HG02763 (cell line): ENCODE results near the gene KAZN.

Experiments
- ATAC-seq: cut with Tn5 transposase; IDR thresholded peaks from one replicate; pipeline ENCODE4 v1.9.1; 2021; ENCODE audit warnings: mild to moderate bottlenecking, moderate library complexity; ENCODE audit not compliant: unreplicated experiment

Gene KAZN

DNA sequence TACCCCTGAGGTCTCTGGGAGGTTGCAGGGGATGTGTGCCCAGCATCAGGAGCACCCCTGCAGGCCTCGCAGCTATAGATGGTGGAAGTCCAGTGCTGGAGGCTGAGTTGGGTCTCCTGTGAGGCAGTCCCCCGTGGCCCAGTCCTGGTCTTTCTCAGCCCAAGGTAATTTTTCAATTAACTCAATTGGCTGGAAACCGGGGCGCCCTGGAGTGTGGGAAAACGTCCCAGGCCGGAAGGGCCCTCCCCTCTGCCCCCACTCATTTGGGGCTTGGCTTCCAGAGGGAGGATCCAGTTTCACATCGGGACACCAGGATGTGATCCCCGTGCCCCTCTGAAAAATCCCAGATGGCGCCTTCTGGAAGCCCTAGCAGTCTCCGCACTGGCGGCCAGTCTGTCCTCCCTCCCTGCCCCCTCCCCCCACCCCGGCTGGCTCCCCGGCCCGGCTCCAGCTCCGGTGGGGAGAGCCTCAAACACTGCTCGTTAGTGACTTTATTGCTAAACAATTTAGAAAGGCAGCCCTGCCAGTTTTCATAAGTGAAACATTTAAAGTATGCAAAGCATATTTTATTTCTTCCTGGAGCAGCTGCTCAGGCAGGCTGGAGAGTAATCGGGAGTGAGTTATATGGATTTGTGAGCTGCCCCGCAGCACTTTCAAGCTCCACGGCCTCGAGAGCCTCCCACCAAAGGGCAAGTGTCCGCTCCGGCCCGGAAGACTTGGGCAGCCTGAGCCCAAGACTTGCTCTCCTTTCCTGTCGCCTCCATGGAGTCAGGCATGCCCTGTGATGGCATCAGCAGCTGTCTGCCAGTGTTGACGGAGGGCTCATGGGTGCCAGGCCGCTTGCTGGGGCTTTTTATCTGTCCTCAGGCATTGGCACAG, 346.9 kb downstream of the KAZN start:
- ATAC-seq: no peak

DNA sequence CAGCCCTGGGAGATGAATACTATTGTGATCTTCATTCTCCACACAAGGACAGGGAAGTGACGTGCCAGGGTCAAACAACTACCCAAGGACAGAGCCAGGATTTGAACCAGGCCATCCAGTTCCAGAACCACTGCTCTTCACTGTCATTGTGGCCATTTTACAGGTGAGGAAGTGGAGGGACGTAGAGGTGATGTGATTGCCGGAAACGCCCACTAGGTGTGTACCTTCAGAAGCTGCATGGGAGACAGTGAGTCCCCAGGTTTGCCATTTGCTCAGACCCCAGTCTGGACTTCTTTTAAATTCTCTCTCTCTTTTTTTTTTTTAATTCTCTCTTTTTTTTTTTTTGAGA, 347.5 kb downstream of the KAZN start:
- ATAC-seq: no peak

DNA sequence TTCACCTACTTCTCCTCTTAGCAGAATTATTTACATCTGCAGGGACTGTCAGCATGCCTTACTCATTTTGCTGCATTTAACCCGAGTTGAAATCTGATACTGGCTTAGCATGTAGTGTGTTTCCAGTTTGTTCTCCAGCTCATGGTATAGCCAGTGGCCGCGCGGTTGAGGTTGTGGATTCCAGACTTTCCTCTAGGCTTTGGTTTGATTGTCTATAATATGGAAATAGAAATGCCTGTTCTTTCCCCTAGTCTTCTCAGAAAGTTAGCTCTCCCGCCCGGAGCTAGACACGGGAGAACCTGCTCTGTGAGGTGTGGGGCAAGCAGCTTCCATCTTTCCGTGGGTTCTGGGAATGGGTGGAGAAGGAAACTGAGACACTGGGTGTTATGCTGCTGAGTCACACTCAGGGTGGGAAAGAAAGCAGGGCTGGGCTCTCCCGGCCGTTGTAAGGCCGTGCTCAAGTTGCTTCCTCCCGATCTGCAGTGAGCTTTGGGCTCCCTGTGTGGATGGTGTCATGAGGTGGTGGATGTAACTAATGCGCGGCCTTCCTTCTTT, 348.3 kb downstream of the KAZN start:
- ATAC-seq: no peak

DNA sequence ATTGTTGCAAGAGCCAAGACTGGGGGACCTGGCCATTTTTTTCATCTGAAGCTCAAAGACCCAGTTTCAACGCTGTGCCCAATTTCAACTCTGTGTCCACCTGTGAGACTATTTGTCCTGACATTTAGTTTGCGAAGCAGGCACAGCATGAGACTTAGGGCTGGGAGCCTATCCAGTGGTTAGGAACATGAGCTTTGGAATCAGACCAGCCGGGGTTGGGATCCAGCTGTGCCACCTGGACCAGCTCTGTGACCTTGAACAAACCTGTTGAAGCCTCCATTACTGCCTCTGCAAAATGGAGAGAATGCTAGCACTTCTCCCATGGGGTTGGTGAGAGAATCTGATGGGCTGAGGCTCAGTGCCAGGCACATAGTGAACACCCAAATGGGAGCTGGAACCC, 348.9 kb downstream of the KAZN start:
- no peak for ATAC-seq

DNA sequence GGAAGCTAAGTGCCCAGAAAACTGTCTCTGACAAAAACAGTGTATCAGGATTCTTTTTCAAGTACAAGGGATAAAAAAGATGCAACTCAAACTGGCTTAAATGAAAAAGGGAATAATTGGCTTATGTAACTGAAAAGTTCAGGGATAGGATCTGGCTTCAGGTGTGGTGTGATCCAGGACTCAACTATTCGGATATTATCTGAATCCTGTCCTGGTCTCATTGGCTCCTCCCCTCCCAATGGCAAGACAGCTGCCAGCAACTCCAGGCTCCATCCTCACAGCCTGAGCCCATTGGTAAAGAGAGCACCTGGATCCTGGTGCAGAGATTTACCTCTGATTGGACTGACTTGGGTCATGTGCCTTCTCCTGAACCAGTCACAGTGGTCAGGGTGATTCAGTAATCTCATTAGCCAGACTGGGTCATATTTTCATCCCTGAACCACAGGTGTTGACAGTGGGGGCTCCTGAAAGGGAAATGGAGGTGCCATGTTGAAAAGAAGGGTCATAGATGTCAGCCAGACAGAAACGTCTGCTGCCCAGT, 349.7 kb downstream of the KAZN start:
- no peak for ATAC-seq

DNA sequence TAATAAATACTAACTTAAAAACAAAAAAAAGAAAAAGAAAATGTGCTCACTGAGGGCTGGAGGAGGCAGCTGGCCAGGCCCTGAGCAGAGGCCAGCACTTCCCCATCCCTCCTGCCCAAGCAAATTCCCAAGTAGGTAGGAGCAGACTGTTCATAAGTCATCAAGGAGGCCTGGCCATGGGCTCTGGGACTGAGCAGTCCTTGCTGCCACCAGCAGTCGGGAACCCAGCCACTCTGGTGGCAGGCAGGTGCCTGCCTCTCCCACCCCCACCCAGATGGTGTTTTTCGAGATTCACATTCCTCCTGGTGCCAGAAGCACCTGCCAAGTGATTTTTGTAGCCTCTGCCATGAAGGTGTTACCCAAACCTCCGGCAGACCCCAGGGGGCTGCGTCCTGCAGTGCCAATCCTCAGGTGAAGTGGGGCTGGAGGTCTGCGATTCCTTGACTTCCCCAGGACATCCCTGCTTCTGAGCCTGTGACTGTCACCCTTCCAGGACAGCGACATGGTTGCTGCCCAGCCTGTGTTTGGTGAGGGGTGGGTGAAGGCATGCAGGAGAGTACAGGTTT, 350.9 kb downstream of the KAZN start:
- ATAC-seq: no peak

DNA sequence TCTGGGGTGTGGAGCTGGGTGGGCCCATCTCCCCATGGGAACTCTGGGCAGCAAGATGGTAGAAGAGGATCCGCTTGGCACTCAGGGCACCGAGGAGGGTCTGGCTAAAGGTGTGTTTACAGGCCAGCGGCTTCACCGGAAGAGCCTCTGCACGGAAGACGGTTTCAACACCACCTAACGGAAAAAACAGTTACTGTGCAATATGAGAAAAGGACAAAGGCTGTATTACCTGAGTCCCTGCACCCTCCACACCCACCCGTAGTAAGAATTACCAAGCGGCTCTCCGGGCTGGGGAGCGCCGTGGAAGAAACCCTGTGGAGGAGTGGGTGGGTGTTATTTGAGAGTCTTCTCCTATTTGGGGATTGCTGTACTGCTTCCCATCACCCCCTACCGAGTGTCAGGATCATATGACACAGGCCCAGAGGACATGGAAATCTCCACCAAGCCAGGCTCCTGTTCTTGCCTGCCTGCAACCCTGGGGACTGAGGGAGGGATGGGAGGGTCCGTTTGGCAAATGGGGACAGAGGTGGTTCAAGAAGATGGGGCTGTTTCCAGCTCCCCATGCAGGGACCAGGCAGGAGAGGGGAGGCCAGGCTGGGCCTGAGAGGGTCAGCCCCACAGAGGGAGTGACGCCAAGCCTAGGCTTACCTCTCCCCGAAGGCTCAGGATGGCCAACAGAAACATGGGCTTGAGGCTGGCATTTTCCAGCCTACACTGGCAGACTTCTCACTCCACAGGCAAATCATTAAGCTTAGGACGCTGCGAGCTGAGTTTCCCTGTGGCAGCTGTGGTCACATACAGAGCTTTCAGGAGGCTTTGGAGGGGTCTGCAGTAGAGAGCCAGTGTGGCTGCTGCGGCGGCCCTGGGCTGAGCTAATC, 351.6 kb downstream of the KAZN start:
- no peak for ATAC-seq

DNA sequence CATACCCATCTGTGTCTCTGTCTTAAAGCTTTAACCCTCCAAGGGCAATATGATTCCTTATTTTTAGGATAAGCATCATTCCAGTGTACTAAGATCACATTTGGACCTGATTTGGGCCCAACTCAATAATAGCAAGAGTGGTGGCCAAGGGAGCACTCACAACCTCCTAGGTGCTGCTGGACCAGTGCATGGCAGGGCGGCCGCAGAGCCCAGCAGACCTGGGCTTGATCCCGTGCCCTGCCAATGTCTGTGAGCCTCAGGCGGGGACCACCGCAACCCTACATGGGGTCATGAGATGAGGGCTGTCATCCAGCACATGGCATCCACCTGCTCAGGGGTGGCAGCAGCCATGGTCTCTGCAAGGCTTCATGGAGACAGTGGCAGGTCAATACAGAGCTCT, 353.3 kb downstream of the KAZN start:
- ATAC-seq: no peak

DNA sequence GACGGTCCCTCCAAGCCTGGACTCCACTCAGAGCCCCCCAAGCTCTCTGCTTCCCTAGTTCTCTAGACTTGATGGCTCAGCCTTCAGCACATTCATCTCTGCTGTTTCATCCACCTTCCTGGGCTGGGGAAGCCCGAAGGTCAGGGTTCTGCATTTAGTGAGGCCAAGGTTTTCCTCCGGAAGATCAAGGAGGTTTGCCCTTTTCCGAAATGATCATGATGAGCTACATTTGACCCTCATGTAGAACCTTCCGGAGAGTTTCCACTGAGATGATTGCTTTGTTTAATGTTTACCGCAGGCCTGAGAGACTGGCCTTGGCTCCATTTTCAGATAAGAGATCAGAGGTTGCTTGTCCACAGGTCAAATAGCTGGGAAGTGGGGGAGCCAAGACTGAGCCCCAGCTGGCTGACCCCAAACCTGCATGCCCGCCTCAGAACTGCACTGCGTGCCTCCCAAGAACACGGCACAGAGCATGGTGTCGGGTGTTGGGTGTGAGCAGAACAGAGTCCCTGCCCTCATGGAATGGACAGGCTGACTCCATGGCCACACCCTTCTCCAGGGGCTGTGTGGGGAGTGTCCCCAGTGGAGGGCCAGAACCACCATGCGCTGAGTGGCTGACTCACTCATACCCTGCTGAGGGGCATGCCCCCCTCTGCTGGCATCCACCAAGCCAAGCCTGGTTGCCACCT, 354.3 kb downstream of the KAZN start:
- no peak for ATAC-seq

DNA sequence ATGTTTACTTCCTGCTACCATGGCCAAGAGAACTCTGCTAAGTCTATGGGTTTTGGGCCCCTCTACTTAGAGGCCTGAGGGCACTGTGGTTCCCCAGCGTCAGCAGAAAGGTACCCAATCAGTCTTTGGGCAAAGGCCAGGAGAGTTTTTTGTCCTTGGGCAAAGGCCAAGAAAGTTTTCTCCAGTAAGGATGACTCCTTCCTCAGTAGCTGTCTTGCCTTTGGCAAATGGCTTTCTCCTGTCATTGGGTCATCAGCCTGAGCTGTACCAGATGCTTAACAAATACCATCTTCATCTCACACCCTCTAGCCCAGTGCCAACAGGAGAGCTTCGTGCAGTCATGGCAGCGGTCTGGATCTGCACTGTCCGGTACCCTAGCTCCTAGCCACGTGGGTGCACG, 355.7 kb downstream of the KAZN start:
- no peak for ATAC-seq

DNA sequence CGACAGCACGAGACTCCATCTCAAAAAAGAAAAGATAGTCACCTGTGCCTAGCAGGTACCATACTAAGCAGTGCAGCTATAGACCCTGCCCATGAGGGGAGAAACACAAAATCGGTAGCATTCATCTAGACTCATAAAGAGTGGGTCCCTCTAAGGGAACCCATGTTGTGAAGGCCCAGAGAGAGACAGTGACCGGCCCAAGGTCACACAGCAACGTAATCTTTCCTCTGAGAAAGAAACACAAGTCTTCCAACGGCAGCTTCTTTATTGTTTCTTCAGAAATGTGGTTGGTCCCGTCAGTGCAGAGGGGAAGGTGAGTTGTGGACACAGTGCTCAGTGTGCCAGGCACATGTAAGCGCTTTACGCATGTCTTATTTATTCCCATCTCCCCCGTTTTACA, 356.4 kb downstream of the KAZN start:
- ATAC-seq: no peak

DNA sequence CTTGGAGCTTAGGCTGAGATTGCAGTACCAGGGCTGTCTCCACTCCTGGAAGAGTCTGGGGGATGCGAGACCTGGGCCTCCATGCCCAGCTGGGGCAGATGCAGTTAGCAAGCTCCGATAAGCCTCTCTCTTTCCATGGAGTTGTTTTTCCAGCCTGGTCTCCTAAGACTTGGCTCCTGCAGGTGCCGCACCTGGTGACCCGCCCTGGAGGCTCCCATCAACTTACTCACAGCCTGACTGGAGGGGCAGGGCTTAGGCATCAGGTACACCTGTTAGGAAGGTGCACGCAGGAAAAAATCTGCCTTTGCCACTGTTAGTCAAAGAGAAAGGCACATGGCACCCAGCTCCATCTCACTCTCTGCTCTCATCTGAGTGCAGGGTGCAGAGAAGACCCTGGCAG, 356.9 kb downstream of the KAZN start:
- ATAC-seq: no peak

DNA sequence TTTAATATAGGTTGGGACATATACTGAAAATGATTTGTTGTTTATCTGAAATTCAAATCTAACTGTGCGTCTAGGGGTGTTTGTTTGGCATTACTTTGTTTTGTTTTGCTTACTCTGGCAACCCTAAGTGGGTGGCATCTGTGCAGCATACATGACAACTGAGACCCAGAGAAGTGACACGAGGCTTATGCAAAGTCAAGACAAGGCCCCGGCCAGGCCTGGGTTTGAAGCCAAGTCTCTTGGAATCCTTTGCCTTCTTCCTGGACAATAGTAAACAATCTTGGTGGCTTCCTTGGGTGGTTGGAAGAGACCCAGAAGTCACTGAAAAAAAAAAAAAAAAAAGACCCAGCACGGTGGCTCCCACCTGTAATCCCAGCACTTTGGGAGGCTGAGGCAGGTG, 357.5 kb downstream of the KAZN start:
- no peak for ATAC-seq

DNA sequence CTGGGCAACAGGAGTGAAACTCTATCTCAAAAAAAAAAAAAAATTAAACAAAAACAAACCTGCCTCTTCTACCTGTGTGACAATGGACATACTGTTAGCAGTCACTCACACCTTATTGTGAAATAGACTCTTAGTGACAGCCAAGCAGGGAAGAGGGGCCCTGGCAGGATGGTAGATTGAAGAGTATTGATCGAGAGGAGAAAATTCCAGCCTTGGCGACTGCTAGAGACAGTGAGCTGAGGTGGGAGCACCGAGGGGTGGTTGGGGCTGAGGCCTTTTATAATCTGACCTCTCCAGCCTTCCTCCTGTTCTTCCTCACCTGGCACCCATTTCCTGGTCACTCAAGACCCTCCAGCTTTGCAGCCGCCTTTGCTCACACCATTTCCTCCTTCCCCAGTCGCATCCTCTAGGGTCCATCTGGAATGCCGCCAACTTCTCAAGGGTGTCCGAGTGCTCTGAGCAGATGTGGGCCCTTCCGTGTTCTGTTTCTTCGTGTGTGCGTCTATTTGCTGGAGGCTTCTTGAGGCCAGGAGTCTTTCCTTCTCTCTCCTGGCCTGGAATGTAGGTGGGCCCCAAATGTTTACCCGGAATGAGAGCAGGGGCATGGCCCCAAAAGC, 358.2 kb downstream of the KAZN start:
- ATAC-seq: no peak

DNA sequence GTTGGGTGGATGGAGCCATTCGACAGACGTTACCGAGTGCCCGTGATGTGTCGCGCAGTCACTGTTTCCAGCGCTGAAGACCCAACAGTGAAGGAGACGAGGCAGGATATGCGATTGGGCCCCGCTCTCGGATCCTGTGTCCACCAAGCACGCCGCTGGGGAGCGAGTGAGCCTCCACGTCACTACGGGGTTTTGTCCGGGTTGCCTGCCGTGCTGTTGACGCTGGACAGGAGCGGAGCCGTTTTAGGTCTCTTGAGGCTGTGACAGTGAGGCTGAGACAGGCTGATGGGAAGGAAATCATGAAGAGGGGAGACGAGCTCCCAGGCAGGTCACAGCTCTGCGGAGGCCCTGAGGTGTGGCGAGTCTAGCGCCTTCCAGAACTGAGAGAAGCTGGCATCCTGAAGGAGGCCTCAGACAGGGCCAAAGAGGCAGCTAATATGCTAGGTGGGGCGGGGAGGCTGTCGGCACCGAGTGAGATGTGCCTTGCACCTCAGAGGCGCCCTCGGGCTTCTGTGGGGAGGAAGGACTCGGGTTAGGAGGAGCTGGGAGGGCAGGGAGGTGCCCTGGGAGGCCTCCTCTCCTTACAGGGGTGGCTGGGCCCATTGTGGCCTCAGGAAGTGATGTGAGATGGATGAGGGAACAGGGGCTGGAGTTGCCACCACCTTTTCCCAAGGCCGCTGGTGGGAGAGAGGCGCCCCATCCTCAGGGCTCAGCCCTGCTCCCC, 359.1 kb downstream of the KAZN start:
- ATAC-seq: no peak

DNA sequence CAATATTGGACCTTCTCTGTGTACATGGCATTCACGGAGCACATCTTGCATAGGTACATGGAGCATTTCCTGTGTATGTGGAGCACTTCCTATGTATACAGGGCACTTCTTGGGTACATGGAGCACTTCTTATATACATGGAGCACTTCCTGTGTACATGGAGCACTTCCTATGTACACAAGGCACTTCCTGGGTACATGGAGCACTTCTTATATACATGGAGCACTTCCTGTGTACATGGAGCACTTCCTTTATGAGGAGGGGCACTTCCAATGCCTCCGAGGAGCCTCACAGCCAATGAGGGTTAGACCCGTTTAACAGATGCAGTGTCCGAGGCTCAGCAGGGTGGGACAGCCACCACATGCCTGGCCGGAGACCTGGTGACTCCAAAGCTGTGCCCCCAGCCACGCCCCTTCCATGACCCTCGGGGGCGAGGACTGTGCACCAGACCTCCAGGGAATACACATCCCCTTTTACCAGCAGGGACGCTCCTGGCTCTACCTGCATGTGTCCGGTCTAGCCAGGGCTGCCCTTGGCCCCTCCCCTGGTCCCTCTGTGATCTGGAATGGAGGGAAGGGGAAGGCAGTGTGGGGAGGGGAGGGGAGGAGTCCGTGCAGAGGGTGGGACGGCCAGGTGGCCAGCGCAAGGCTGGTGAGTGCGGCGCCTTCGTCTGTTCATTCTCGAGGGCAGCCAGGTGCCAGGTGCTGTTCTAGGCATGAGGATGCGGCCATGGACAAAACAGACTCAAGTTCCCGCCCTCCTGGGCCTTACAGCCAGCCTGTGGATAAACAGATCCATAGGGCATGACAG, 360.0 kb downstream of the KAZN start:
- ATAC-seq: no peak

DNA sequence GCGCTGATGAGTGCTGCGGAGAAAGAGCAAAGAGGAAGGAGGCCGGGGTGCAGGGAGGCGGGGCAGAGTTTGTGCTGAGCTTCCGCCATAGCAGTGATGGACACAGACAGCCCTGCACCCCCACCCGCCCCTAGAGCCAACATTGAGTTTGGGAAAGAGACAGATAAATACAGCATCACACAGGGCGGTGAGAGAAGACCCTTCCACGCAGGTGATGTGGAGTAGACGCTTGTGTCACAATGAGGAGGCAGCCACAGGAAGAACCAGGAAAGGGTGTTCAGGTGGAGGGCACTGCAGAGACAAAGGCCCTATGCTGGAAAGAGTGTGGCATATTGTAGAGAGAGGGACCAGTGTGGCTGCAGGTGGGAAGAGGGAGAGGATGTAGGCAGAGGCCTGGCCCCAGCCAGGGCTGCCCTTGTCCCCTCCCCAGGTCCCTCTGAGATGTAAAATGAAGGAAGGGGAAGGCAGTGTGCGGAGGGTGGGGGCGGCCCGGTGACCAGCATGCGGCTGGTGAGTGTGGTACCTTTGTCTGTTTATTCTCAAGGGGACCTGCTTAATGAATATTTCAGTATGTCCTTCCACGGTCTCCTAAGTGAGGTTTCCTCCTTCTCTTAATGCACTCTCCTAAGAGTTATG, 360.7 kb downstream of the KAZN start:
- no peak for ATAC-seq

DNA sequence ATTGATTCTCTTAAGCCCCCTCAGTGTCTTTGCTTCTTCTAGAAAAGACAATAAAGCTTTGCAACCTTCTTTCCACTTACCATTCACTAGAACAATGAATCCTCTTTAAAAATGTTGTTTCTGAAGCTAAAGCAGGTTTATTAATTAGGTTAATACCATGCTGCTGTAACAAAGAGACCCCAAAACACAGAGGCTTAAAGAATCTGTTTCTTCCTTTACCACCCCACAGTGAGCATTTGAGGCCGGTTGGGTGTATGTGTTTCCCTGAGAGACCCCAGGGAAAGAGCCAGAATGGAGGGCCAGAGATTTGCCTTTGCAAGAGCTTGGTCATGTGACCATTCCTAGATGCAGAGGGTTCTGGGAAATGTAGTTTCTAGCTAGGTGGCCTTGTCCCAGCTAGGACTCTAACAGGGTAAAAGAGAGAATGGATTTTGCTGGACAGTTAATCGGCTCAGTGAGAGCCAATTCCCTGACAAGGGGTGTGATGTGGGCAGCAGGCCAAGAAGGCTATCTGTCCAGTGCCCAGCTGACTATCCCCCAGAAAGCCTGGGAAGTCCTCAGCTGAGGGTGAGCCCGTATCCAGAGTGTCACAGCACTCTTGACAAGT, 363.3 kb downstream of the KAZN start:
- ATAC-seq: no peak
